ENCODE data around the gene ABCC2. TPM values are rescaled to one million over a fixed set of nuclear protein-coding genes. Genes with fewer than 3 reads are reported as not detected.

The ABCC2 gene
- total and polyA plus RNA-seq, 2 donors from 2014 or later: 2.3 to 15.4 TPM

- TF ChIP-seq CTCF (IDR thresholded peaks at IDR 0.05; ENCODE audit: borderline replicate concordance, extremely low read depth, insufficient read depth): no peak
- Histone ChIP-seq H3K27ac (ENCODE audit: low read depth in 2 of 2, low read length in 2 of 2) (no peak overlapping the region), H3K9me3 (ENCODE audit: control insufficient read depth in 2 of 3, insufficient read depth in 1 of 3, low read length in 3 of 3) (no peaks in the 10 kb centered on the region), H3K27me3 (ENCODE audit: control insufficient read depth, insufficient read depth, low read length) (no peaks in the 10 kb centered on the region), H3K4me1 (ENCODE audit: control insufficient read depth in 2 of 3, insufficient read depth in 2 of 3, low read depth in 1 of 3, low read length in 3 of 3) (peaks cover 0 to 3% (median 0%) of the 10 kb centered on the region in 3 donors), H3K9ac (ENCODE audit: low read length in 3 of 3) (no peak overlapping the region), H3K4me3 (ENCODE audit: low read length in 3 of 3) (no peak overlapping the region), H3K36me3 (ENCODE audit: control insufficient read depth in 2 of 3, insufficient read depth in 3 of 3, low read length in 3 of 3) (peaks cover 0 to 23% (median 6%) of the 10 kb centered on the region in 3 donors)
- DNase-seq: no peak
- no peak for FAIRE-seq
- intact Hi-C loops (cut with DNase I): no loop called here
Observed at GRCh38 chr10:99841746-99842145, 59.3 kb downstream of the ABCC2 start.

- no peak overlapping the region for H3K27ac ChIP-seq (ENCODE audit: low read depth in 2 of 2, low read length in 2 of 2)
- H3K9ac ChIP-seq (ENCODE audit: low read length in 3 of 3): no peak overlapping the region
- FAIRE-seq: no peak
- TF ChIP-seq CTCF (IDR thresholded peaks at IDR 0.05; ENCODE audit: borderline replicate concordance, extremely low read depth, insufficient read depth): no peak
- H3K9me3 ChIP-seq (ENCODE audit: control insufficient read depth in 2 of 3, insufficient read depth in 1 of 3, low read length in 3 of 3): no peaks in the 10 kb centered on the region
- no peak for DNase-seq
- intact Hi-C loops (cut with DNase I): no loop called here
- peaks cover 0 to 32% (median 8%) of the 10 kb centered on the region in 3 donors for H3K36me3 ChIP-seq (ENCODE audit: control insufficient read depth in 2 of 3, insufficient read depth in 3 of 3, low read length in 3 of 3)
- H3K27me3 ChIP-seq (ENCODE audit: control insufficient read depth, insufficient read depth, low read length): no peaks in the 10 kb centered on the region
- peaks cover 0 to 3% (median 0%) of the 10 kb centered on the region in 3 donors for H3K4me1 ChIP-seq (ENCODE audit: control insufficient read depth in 2 of 3, insufficient read depth in 2 of 3, low read depth in 1 of 3, low read length in 3 of 3)
- no peak overlapping the region for H3K4me3 ChIP-seq (ENCODE audit: low read length in 3 of 3)
Observed at GRCh38 chr10:99843310-99843709, 60.9 kb downstream of the ABCC2 start.

- Histone ChIP-seq H3K27ac (ENCODE audit: low read depth in 2 of 2, low read length in 2 of 2) (no peak overlapping the region), H3K36me3 (ENCODE audit: control insufficient read depth in 2 of 3, insufficient read depth in 3 of 3, low read length in 3 of 3) (peaks cover 0 to 38% (median 8%) of the 10 kb centered on the region in 3 donors), H3K27me3 (ENCODE audit: control insufficient read depth, insufficient read depth, low read length) (no peaks in the 10 kb centered on the region), H3K9me3 (ENCODE audit: control insufficient read depth in 2 of 3, insufficient read depth in 1 of 3, low read length in 3 of 3) (no peaks in the 10 kb centered on the region), H3K9ac (ENCODE audit: low read length in 3 of 3) (no peak overlapping the region), H3K4me3 (ENCODE audit: low read length in 3 of 3) (no peak overlapping the region), H3K4me1 (ENCODE audit: control insufficient read depth in 2 of 3, insufficient read depth in 2 of 3, low read depth in 1 of 3, low read length in 3 of 3) (peaks cover 0 to 3% (median 3%) of the 10 kb centered on the region in 3 donors)
- intact Hi-C loops (cut with DNase I): no loop called here
- DNase-seq (no peak), FAIRE-seq (no peak)
- no peak for TF ChIP-seq CTCF (IDR thresholded peaks at IDR 0.05; ENCODE audit: borderline replicate concordance, extremely low read depth, insufficient read depth)
Observed at GRCh38 chr10:99844433-99844955, 62.1 kb downstream of the ABCC2 start.

All from kidney (tissue), 14 donors.